T-helper 1 cell treated with Interleukin-12 subunit alpha and Interleukin-12 subunit beta and Interleukin-4 antibody, amounts not matched to agents 30 ng/mL and 1 ng/mL, for 36 hours (primary cell): Measurements from ENCODE around the gene LRRC46. TPM values are rescaled to one million over a fixed set of nuclear protein-coding genes. Genes with fewer than 3 reads are reported as not detected.

Source experiments
- intact Hi-C: fragments of 100-400 bp; cut with micrococcal nuclease; formaldehyde crosslinking; loops from one replicate; pipeline ENCODE4 v1.15.1; 2024
- total RNA-seq: library from RNA; stranded (reverse); gene quantifications from 2 replicates; pipeline ENCODE4 v1.2.3, GENCODE V29; 2022

The LRRC46 gene
- total RNA-seq, 1 donor from 2014 or later: 0.81 TPM

DNA sequence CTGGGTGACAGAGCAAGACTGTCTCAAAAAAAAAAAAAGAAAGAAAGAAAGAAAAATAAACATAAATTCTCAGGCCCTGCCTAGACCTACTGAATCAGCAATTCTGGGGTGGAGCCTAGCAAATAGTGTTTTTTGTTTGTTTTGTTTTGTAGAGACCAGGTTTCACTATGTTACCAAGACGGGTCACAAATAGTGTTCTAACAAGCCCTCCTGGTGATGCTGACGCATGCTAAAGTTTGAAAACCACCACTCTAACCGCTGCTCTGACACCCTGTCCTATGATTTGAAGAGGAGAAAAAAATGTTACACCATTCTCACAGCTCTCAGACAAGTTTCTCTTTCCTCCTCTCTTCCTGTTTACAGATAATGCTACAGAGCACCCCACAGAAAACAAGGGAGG, 1.6 kb upstream of the LRRC46 start:
- intact Hi-C loops: loop anchor here (2.0 to 5.0 kb wide), 3 partner anchors 141 to 1362 kb away; partner anchors contain the start of genes CDK5RAP3 and SNX11

GRCh38 chr17:47830396-47831002, 971 bp upstream of the LRRC46 start:
- intact Hi-C loops: loop anchor here (1.0 to 5.0 kb wide), 9 partner anchors 9 to 1362 kb away; partner anchors contain the start of genes CDK5RAP3, KPNB1, NFE2L1 and OSBPL7

DNA sequence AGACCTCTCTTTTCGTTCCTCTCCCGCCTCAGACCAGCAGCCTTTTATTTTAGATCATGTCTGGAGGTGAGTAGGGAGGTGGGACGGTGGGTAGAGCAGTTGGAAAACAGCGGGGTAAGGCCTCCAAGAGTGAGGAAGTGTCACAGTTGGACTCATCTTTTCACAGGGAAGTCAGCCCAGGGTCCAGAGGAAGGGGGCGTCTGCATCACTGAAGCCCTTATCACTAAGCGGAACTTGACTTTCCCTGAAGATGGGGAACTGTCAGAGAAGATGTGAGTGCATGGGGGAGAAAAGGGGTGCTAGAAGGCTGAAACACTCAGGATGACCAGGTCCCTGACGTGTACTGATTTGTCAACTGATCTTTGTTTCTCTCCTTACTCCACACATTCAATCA, 461 bp downstream of the LRRC46 start:
- intact Hi-C loops: loop anchor here (1.0 to 5.0 kb wide), 9 partner anchors 9 to 1360 kb away; partner anchors contain the start of genes CDK5RAP3, KPNB1, NFE2L1 and OSBPL7

GRCh38 chr17:47834756-47835155, 3.3 kb downstream of the LRRC46 start:
- intact Hi-C loops: loop anchor here (5.0 kb wide), 2 partner anchors 273 to 1358 kb away; partner anchors contain the start of gene SNX11

- intact Hi-C loops: no loop called here
Observed at GRCh38 chr17:47836601-47837000, 5.1 kb downstream of the LRRC46 start.

- intact Hi-C loops: no loop called here
Observed at GRCh38 chr17:47837401-47838039, 6.0 kb downstream of the LRRC46 start.

GRCh38 chr17:47838636-47839035, 7.2 kb downstream of the LRRC46 start:
- intact Hi-C loops: no loop called here

DNA sequence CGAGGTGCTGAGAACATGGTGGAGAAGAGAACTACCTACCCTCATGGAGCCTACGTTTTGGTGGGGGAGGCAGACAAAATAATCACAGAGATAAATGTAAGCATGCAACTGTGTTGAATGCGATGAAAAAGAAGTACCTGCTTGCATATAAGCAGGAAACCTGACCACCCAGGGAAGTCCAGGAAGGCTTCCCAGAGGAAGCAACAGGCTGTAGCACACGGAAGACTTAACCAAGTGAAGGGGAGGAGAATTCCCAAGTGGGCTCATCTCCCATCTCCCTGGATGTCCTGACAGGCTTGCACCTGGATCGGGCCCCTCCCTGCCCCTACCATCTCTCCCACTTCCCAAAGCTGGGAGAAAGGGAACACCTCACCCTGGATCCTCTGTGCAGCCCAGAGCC, 7.6 kb downstream of the LRRC46 start:
- intact Hi-C loops: no loop called here

- intact Hi-C loops: loop anchor here (2.0 kb wide), 2 partner anchors 101 to 185 kb away; partner anchors contain the start of gene PNPO
Observed at GRCh38 chr17:47840001-47840741, 8.7 kb downstream of the LRRC46 start.

DNA sequence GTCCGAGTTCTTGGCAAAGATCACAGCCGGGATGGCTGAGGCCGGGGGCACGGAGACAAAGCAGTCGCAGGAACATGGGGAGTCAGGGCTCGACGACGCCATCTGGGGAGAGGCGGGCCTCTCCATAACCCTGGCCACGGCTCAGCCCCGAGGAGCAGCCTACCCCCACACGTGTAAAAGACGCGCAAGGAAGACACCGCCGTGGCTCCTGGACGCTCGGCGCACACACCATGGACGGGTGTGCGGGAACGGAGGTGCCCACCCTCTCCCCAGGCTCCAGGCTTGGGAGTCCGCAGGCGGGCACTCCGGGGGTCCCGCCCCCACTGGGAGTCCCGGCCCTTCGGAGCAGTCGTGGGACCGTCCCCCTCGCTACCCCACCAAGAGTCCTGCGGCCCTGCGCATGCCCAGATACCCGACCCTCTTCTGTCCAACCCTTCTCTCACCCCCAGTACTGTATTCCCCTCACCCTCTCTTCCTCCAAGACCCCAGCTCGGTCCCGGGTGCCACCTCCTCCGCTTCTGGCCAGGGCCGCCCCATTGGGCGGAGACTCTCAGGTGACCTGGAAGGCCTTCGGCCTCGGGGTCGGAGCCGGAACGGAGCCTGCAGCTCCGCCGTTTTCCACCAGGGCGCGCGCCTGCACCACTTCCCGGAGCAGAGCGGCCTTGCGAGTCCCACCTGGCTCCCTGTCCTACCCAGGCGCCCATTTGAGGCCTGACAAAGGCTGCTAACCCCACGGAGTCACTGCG, 9.4 kb downstream of the LRRC46 start, which contains the start of gene SCRN2:
Gene SCRN2, minus strand, starts transcription at position 532 of the 746 bp plus-strand sequence. Its CDS starts 430 bp downstream, at position 102.
- intact Hi-C loops: loop anchor here (1.0 to 2.0 kb wide), 6 partner anchors 10 to 184 kb away; partner anchors contain the start of genes LRRC46, MRPL10 and PNPO

DNA sequence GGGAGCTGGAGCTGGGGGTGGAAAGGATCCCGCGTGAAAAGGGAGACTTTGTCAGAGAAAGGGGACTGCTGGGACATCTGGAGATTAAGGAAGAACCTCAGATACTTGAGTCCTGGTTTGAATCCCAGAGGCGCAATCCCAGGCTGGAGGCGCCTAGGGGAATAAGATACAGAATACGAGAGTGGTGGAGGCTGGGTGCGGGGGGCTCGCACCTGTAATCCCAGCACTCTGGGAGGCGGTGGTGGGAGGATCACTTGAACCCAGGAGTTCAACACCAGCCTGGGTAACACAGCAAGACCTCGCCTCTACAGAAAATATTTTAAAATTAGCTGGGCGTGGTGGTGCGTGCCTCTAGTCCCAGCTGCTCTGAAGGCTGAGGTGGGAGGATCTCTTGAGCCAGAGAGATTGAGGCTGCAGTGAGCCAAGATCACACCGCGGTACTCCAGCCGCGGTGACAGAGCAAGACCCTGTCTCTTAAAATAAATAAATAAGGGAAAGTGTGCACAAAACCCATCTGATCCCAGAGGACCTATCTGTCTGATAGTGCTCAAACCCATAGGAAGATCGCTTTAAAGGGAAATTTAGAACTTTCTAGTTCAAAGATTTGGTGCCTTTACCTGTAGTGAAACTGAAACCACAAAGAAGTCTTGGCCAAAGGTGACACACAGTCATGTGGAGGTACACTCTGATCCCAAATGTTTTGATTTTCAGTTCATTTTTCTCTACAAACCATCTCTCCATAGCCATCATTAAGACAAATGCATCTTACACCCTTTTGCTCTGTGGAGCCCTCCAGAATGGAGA, 10.2 kb downstream of the LRRC46 start:
- intact Hi-C loops: loop anchor here (1.0 to 2.0 kb wide), 6 partner anchors 10 to 183 kb away; partner anchors contain the start of genes LRRC46, MRPL10 and PNPO

GRCh38 chr17:47843391-47843730, 11.9 kb downstream of the LRRC46 start:
- intact Hi-C loops: no loop called here

DNA sequence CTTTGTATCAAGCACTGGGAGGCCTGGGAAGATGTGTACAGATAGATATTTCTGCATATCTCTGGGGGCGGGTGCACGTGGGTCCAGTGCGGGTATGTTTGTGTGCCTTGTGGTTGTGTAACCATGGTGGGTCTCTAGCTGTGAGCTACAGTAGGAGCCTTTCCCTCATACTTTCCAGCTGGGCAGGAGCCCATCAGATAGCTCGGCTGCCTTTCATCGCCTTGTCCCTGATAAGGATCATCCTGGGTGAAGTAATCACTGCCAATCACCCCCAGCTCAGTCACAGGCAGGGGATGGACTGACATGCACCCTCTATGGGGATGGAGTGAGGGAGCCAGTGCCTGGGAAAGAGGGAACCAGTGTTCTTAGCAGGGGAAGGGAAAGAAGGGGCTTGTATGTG, 12.8 kb downstream of the LRRC46 start:
- intact Hi-C loops: loop anchor here (1.0 kb wide), 1 partner anchor 8 kb away; no protein-coding TSS in a partner anchor

GRCh38 chr17:47844814-47845715, 13.6 kb downstream of the LRRC46 start:
- intact Hi-C loops: loop anchor here (1.0 kb wide), 1 partner anchor 7 kb away; no protein-coding TSS in a partner anchor

DNA sequence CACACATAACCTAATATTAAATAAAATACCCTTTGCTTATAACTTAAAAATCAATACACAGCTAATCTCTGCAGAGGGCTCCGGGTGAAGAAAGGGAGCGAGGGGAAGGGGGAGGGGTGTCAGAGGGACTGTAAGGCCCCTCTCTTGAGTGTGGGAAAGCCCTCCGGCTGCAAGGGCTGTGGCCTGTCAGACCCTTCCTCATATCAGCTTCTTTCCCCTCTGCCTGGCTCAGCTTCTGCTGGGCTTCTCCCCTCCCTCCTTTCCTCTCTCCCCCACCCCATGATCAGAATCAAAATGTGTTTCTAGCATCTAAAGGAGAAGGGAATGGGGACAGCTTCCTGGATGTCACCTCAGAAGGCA, 14.2 kb downstream of the LRRC46 start:
- intact Hi-C loops: no loop called here

- intact Hi-C loops: no loop called here
Observed at GRCh38 chr17:47846716-47847340, 15.4 kb downstream of the LRRC46 start.

GRCh38 chr17:47847341-47848197, 16.1 kb downstream of the LRRC46 start:
- intact Hi-C loops: no loop called here

GRCh38 chr17:47848198-47848513, 16.7 kb downstream of the LRRC46 start:
- intact Hi-C loops: no loop called here
